Measurements from ENCODE around the gene LRRC74A. TPM values are rescaled to one million over a fixed set of nuclear protein-coding genes. Genes with fewer than 3 reads are reported as not detected.
A peak's percentile ranks its signal among the peaks of the same experiment; 100 is the strongest.
"Not testable (repeated sequence)": the region's sequence is repeated elsewhere in the genome, so short reads cannot be mapped to it uniquely, and the experiment has no call there.

LRRC74A gene
- total RNA-seq, 2 donors from 2014 or later: not detected

- H3K36me3 ChIP-seq: no peaks in the 10 kb centered on the region
- no peak overlapping the region for H3K27ac ChIP-seq
- TF ChIP-seq, protein P1, sequence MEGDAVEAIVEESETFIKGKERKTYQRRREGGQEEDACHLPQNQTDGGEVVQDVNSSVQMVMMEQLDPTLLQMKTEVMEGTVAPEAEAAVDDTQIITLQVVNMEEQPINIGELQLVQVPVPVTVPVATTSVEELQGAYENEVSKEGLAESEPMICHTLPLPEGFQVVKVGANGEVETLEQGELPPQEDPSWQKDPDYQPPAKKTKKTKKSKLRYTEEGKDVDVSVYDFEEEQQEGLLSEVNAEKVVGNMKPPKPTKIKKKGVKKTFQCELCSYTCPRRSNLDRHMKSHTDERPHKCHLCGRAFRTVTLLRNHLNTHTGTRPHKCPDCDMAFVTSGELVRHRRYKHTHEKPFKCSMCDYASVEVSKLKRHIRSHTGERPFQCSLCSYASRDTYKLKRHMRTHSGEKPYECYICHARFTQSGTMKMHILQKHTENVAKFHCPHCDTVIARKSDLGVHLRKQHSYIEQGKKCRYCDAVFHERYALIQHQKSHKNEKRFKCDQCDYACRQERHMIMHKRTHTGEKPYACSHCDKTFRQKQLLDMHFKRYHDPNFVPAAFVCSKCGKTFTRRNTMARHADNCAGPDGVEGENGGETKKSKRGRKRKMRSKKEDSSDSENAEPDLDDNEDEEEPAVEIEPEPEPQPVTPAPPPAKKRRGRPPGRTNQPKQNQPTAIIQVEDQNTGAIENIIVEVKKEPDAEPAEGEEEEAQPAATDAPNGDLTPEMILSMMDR (IDR thresholded peaks at IDR 0.05): no peak
- no peak overlapping the region for H3K4me3 ChIP-seq
- H3K9me3 ChIP-seq: peaks cover 9% of the 10 kb centered on the region
- no peaks in the 10 kb centered on the region for H3K27me3 ChIP-seq (replicated peaks; ENCODE audit: insufficient read depth)
- no peaks in the 10 kb centered on the region for H3K4me1 ChIP-seq (ENCODE audit: control insufficient read depth in 1 of 2, low read depth in 2 of 2)
- DNase-seq (ENCODE audit: low spot score) (no peak), ATAC-seq (ENCODE audit: insufficient number of reproducible peaks, low FRiP score, low read depth) (no peak)
Observed at GRCh38 chr14:76894308-76894707, 68.1 kb downstream of the LRRC74A start.

DNA sequence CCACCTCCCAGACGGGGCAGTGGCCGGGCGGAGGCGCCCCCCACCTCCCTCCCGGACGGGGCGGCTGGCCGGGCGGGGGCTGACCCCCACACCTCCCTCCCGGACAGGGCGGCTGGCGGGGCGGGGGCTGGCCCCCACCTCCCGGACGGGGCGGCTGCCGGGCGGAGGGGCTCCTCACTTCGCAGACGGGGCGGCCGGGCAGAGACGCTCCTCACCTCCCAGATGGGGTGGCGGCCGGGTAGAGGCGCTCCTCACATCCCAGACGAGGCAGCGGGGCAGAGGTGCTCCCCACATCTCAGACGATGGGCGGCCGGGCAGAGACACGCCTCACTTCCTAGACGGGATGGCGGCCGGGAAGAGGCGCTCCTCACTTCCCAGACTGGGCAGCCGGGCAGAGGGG lies 71.8 kb downstream of the LRRC74A start:
- H3K27ac ChIP-seq; ATAC-seq (ENCODE audit: insufficient number of reproducible peaks, low FRiP score, low read depth); H3K4me3 ChIP-seq: not testable (repeated sequence)

GRCh38 chr14:76900682-76901081 lies 74.5 kb downstream of the LRRC74A start:
- no peaks in the 10 kb centered on the region for H3K36me3 ChIP-seq
- peaks cover 24 to 48% of the 10 kb centered on the region in 2 donors for H3K4me1 ChIP-seq (ENCODE audit: control insufficient read depth in 1 of 2, low read depth in 2 of 2)
- no peak for ATAC-seq (ENCODE audit: insufficient number of reproducible peaks, low FRiP score, low read depth)
- TF ChIP-seq, protein P1 (IDR thresholded peaks at IDR 0.05): no peak
- H3K27ac ChIP-seq: peak overlapping the region; percentile 72 to 76
- H3K4me3 ChIP-seq: no peak overlapping the region
- no peaks in the 10 kb centered on the region for H3K9me3 ChIP-seq
- no peaks in the 10 kb centered on the region for H3K27me3 ChIP-seq (replicated peaks; ENCODE audit: insufficient read depth)
- DNase-seq (ENCODE audit: low spot score): no peak

More for the DNA sequence above, 71.8 kb downstream of the LRRC74A start:
- not testable (repeated sequence) for DNase-seq (ENCODE audit: low spot score); H3K9me3 ChIP-seq; H3K27me3 ChIP-seq (replicated peaks; ENCODE audit: insufficient read depth); H3K36me3 ChIP-seq
- peaks cover 12 to 23% of the 10 kb centered on the region in 2 donors for H3K4me1 ChIP-seq (ENCODE audit: control insufficient read depth in 1 of 2, low read depth in 2 of 2)

GRCh38 chr14:76901171-76902055 lies 75.2 kb downstream of the LRRC74A start:
- H3K4me1 ChIP-seq (ENCODE audit: control insufficient read depth in 1 of 2, low read depth in 2 of 2): peaks cover 24 to 48% of the 10 kb centered on the region in 2 donors
- no peaks in the 10 kb centered on the region for H3K9me3 ChIP-seq
- no peak for DNase-seq (ENCODE audit: low spot score)
- H3K36me3 ChIP-seq: no peaks in the 10 kb centered on the region
- TF ChIP-seq, protein P1 (IDR thresholded peaks at IDR 0.05): no peak
- peak overlapping the region; percentile 72 to 76 for H3K27ac ChIP-seq
- no peak overlapping the region for H3K4me3 ChIP-seq
- H3K27me3 ChIP-seq (replicated peaks; ENCODE audit: insufficient read depth): no peaks in the 10 kb centered on the region
- peak; percentile 6 for ATAC-seq (ENCODE audit: insufficient number of reproducible peaks, low FRiP score, low read depth)

DNA sequence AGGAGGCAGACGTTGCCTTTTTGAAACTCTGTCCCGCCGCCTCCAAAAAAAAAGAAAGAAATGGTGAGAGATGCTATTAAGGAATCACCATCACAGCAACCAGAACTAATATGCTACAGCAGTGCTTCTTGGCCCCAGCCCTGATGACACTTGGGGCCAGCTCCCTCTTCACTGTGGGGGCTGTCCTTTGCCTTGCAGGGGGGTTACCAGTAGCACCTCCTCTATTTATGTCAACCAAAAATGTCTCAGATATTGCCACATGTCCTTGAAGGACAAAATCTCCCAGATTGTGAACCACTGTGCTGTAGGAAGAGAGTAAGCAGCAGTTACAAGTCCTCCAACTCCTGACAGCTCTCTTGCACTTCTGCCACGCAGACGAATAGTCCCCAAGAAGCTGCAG lies 76.4 kb downstream of the LRRC74A start:
- no peak overlapping the region for H3K4me3 ChIP-seq
- peak overlapping the region; percentile 41 to 47 for H3K27ac ChIP-seq
- no peaks in the 10 kb centered on the region for H3K36me3 ChIP-seq
- ATAC-seq (ENCODE audit: insufficient number of reproducible peaks, low FRiP score, low read depth): no peak
- TF ChIP-seq, protein P1 (IDR thresholded peaks at IDR 0.05): no peak
- H3K4me1 ChIP-seq (ENCODE audit: control insufficient read depth in 1 of 2, low read depth in 2 of 2): peaks cover 24 to 48% of the 10 kb centered on the region in 2 donors
- no peak for DNase-seq (ENCODE audit: low spot score)
- H3K9me3 ChIP-seq: no peaks in the 10 kb centered on the region
- H3K27me3 ChIP-seq (replicated peaks; ENCODE audit: insufficient read depth): no peaks in the 10 kb centered on the region

Measured in thoracic aorta (tissue), 2 donors.